WERI-Rb-1 (cell line): ENCODE results near the gene FNDC5.

Source experiments
- DNase-seq: peaks from one replicate; pipeline ENCODE4 v3.0.0-alpha.2; 2020
- H3K27ac ChIP-seq: fragments of 250-450 bp; sonication (Bioruptor Pico); 2 replicates; pipeline ENCODE4 v1.5.1; 2020; ENCODE audit warnings: mild to moderate bottlenecking, moderate library complexity
- H3K27me3 ChIP-seq: fragments of 250-450 bp; sonication (Bioruptor Pico); 2 replicates; pipeline ENCODE4 v1.5.1; 2021; ENCODE audit warnings: mild to moderate bottlenecking, low read depth, moderate library complexity; ENCODE audit not compliant: insufficient read depth, severe bottlenecking
- H3K36me3 ChIP-seq: fragments of 250-450 bp; sonication (Bioruptor Pico); 2 replicates; pipeline ENCODE4 v1.5.1; 2020; ENCODE audit warnings: mild to moderate bottlenecking, moderate library complexity
- H3K4me3 ChIP-seq: 2 replicates; pipeline ENCODE4 v1.5.1; 2011; ENCODE audit warnings: low read depth, mild to moderate bottlenecking, control low read depth, low read length
- H3K9me3 ChIP-seq: fragments of 250-450 bp; sonication (Bioruptor Pico); 2 replicates; pipeline ENCODE4 v1.5.1; 2021; ENCODE audit warnings: mild to moderate bottlenecking, moderate library complexity; ENCODE audit not compliant: severe bottlenecking
- CTCF ChIP-seq: IDR thresholded peaks from 2 replicates; pipeline ENCODE4 v1.5.1; 2011; ENCODE audit warnings: low read depth, mild to moderate bottlenecking, control low read depth, inconsistent platforms, low read length

FNDC5 gene

GRCh38 chr1:32878183-32878582 is 7.5 kb upstream of the FNDC5 start:
- no peak for DNase-seq

GRCh38 chr1:32877211-32878110 is 6.7 kb upstream of the FNDC5 start:
- Histone ChIP-seq H3K4me3 (no peak overlapping the region), H3K9me3 (no peaks in the 10 kb centered on the region), H3K36me3 (no peaks in the 10 kb centered on the region), H3K27me3 (no peaks in the 10 kb centered on the region), H3K27ac (no peak overlapping the region)
- DNase-seq, result no peak
- no peak for TF ChIP-seq CTCF

More at GRCh38 chr1:32878183-32878582, 7.5 kb upstream of the FNDC5 start:
- no peak overlapping the region for H3K4me3 ChIP-seq
- H3K36me3 ChIP-seq, result peaks cover under 1% of the 10 kb centered on the region; the same call in 1 of the 2 replicates
- H3K9me3 ChIP-seq, result no peaks in the 10 kb centered on the region
- H3K27me3 ChIP-seq, result no peaks in the 10 kb centered on the region
- H3K27ac ChIP-seq, result no peak overlapping the region
- TF ChIP-seq CTCF, result no peak

DNA sequence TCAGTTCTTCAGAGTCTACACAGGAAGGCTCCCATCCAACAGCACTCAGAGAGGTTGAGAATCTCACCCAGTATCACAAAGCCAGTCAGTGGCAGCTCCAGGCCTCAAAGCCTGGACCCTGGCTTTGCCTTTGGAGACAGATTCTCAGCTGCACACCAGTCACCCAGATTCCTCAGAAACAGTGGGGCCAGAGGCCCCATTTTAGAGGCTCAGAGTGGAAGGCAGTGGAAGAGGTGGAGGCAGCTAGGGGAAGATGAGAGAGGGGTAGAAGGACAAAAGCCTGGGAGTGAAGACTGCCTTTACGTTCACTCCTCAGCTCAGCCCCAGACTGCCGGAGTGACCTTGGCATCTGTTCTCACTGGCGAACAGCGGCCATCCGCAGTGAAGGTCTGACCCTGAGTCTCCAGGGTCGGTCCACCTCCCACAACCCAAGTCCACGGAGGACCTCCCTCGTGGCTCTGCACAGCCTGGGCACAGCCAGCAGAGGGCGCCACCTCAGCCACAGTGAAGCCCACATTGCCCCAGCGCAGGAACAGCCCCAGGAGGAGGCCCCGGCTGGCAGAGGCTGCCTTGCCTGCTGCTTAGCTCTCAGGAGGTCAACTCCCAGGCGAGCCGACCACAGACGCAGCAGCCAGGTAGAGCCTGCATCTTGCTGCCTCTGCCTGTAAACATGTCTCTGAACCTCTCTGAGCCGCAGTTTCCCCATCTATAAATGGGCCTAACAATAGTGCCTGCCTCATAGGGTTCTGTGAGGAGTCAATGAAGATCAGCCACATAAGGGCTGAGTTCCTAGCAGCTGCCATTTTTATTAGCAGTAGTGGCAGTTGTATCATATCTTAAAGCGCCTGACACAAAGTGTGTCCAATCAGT is 5.9 kb upstream of the FNDC5 start:
- Histone ChIP-seq H3K27me3 (no peaks in the 10 kb centered on the region), H3K9me3 (no peaks in the 10 kb centered on the region), H3K36me3 (no peaks in the 10 kb centered on the region), H3K4me3 (no peak overlapping the region), H3K27ac (peak overlapping the region; percentile 52)
- peak; percentile 97 for TF ChIP-seq CTCF
- DNase-seq, result peak; percentile 79

DNA sequence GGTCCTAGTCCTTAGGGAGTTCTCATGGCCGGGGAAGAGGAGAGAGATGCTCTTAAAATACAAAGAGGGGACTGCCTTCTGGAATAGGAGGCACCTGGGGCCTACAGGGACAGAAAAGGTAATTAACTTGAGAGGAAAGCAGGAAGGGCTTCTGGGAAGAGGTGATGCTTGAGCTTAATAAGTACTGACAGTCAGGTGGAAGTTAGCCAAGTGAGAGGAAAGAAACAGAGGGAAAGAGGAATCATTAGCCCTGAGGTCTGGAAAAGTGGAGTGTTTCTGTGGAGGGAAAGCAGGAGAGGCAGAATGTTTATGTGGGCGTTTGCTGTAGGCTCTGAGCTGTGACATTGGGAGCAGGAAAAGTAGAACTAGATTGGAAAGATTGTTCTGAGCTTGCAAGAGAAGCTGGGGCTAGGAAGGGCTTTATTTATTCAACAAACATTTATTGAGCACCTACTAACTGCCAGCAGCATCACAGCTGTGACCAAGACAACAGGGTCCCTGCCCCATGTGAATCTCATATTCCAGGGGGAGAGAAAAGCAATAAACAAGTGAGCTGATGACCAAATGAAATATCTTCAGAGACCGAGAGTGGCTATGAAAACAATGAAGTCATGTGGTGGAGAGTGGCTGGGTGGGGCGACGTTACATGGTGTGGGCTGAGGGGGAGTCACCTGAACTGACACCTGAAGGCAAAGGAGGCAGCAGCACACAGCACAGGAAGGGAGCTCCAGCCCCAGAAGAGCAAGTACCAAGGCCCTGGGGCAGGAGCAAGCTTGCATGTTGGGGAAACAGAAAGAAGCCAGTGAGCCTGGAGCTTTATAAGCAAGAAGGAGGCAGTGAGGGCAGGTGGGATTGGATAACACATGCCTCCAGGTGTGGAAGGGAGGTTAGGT is 4.4 kb upstream of the FNDC5 start:
- no peaks in the 10 kb centered on the region for H3K27me3 ChIP-seq
- no peak for DNase-seq
- no peak for TF ChIP-seq CTCF
- H3K9me3 ChIP-seq, result no peaks in the 10 kb centered on the region
- H3K27ac ChIP-seq, result 0 out of 2 replicates have a peak overlapping the region, but pooled peaks have one; percentile 10
- no peaks in the 10 kb centered on the region for H3K36me3 ChIP-seq
- H3K4me3 ChIP-seq, result no peak overlapping the region

GRCh38 chr1:32873484-32873883 is 2.8 kb upstream of the FNDC5 start:
- no peak overlapping the region; the same call in 1 of the 2 replicates for H3K27ac ChIP-seq
- H3K27me3 ChIP-seq, result no peaks in the 10 kb centered on the region
- no peak overlapping the region for H3K4me3 ChIP-seq
- no peaks in the 10 kb centered on the region for H3K9me3 ChIP-seq
- DNase-seq, result no peak
- H3K36me3 ChIP-seq, result no peaks in the 10 kb centered on the region
- no peak for TF ChIP-seq CTCF
